HCT116 (cell line): ENCODE measurements around the gene PLCXD1.

Source experiments
- CEBPB ChIP-seq: IDR thresholded peaks from 2 replicates; pipeline ENCODE4 v1.6.1; 2012; ENCODE audit warnings: low read depth
- ELF1 ChIP-seq: IDR thresholded peaks from 2 replicates; pipeline ENCODE4 v1.6.1; 2012; ENCODE audit warnings: low read depth, borderline replicate concordance
- EZH2 ChIP-seq: fragments of 200-600 bp; sonication (generic); IDR thresholded peaks from 2 replicates; pipeline ENCODE4 v1.6.1; 2017; ENCODE audit warnings: antibody characterized with exemption, mixed run types
- EZH2phosphoT487 ChIP-seq: fragments of 200-600 bp; IDR thresholded peaks from 2 replicates; pipeline ENCODE4 v1.6.1; 2018; ENCODE audit warnings: antibody characterized with exemption, borderline replicate concordance
- POLR2A ChIP-seq: IDR thresholded peaks from 2 replicates; pipeline ENCODE4 v1.7.0; 2011; ENCODE audit warnings: borderline replicate concordance; ENCODE audit not compliant: insufficient read depth, insufficient read length; ENCODE audit errors: extremely low read depth
- POLR2AphosphoS5 ChIP-seq: IDR thresholded peaks from 2 replicates; pipeline ENCODE4 v1.6.1; 2011; ENCODE audit warnings: mild to moderate bottlenecking, low read depth, low read length, moderate library complexity
- RAD21 ChIP-seq: IDR thresholded peaks from 2 replicates; pipeline ENCODE4 v1.6.1; 2012; ENCODE audit warnings: low read depth, mild to moderate bottlenecking
- SIN3A ChIP-seq: IDR thresholded peaks from 2 replicates; pipeline ENCODE4 v1.6.1; 2012; ENCODE audit warnings: low read depth
- SP1 ChIP-seq: IDR thresholded peaks from 2 replicates; pipeline ENCODE4 v1.6.1; 2012; ENCODE audit warnings: low read depth
- YY1 ChIP-seq: IDR thresholded peaks from 2 replicates; pipeline ENCODE4 v1.6.1; 2011; ENCODE audit warnings: low read length, low read depth, moderate library complexity, mild to moderate bottlenecking; ENCODE audit not compliant: insufficient replicate concordance; ENCODE audit errors: extremely low read depth
- TF ChIP-seq, protein P1 (sequence below), 3 experiments: fragments of 200-600 bp in 1 of 3; sonication (generic) in 1 of 3; IDR thresholded peaks in 2 of 3; conservative IDR thresholded peaks in 1 of 3; 2 replicates each; pipeline ENCODE4 v1.5.1; 2012 to 2017; ENCODE audit warnings: low read depth in 2 of 3, low read length in 2 of 3, antibody characterized with exemption in 1 of 3, borderline replicate concordance in 1 of 3, control low read depth in 1 of 3, mild to moderate bottlenecking in 1 of 3, mixed read lengths in 1 of 3, mixed run types in 1 of 3, moderate library complexity in 1 of 3; ENCODE audit not compliant: insufficient read depth in 1 of 3
- TF ChIP-seq, protein P2 (sequence below): IDR thresholded peaks from 2 replicates; pipeline ENCODE4 v1.6.1; 2012
- TF ChIP-seq, protein P3 (sequence below): IDR thresholded peaks from 2 replicates; pipeline ENCODE4 v1.6.1; 2012
- TF ChIP-seq, protein P4 (sequence below): IDR thresholded peaks from 2 replicates; pipeline ENCODE4 v1.6.1; 2012; ENCODE audit warnings: low read depth

DNA sequence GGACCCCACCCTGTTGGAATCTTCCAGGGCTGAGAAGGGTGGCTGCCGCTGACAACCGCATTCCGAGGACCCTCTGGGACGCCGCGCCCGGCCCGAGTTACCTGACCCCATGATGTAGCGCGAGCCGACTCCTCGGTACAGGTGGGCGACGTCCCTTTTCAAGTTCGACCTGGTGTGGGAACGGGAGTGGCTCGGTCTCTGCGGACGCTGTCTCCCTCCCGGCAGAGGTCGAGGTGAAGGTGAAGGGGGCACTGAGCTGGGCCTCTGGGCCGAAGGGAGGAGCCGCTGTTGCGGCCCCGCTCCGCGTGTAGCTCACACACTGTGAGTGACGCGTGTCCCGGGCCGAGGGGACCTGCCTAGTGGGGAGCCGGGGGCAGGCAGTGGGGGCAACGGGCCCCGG lies 32.9 kb downstream of the PLCXD1 start:
- no peak for TF ChIP-seq EZH2phosphoT487
- TF ChIP-seq, protein P1, sequence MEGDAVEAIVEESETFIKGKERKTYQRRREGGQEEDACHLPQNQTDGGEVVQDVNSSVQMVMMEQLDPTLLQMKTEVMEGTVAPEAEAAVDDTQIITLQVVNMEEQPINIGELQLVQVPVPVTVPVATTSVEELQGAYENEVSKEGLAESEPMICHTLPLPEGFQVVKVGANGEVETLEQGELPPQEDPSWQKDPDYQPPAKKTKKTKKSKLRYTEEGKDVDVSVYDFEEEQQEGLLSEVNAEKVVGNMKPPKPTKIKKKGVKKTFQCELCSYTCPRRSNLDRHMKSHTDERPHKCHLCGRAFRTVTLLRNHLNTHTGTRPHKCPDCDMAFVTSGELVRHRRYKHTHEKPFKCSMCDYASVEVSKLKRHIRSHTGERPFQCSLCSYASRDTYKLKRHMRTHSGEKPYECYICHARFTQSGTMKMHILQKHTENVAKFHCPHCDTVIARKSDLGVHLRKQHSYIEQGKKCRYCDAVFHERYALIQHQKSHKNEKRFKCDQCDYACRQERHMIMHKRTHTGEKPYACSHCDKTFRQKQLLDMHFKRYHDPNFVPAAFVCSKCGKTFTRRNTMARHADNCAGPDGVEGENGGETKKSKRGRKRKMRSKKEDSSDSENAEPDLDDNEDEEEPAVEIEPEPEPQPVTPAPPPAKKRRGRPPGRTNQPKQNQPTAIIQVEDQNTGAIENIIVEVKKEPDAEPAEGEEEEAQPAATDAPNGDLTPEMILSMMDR (IDR thresholded peaks at IDR 0.05 in 2 of 3, conservative IDR thresholded peaks at IDR 0.05 in 1 of 3; ENCODE audit: borderline replicate concordance in 1 of 3, insufficient read depth in 1 of 3, low read depth in 2 of 3, low read length in 2 of 3), result no peak
- TF ChIP-seq, protein P2, sequence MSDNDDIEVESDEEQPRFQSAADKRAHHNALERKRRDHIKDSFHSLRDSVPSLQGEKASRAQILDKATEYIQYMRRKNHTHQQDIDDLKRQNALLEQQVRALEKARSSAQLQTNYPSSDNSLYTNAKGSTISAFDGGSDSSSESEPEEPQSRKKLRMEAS, result no peak
- TF ChIP-seq POLR2AphosphoS5, result no peak
- TF ChIP-seq, protein P3, sequence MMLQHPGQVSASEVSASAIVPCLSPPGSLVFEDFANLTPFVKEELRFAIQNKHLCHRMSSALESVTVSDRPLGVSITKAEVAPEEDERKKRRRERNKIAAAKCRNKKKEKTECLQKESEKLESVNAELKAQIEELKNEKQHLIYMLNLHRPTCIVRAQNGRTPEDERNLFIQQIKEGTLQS, result no peak
- no peak for TF ChIP-seq CEBPB
- TF ChIP-seq, protein P4, sequence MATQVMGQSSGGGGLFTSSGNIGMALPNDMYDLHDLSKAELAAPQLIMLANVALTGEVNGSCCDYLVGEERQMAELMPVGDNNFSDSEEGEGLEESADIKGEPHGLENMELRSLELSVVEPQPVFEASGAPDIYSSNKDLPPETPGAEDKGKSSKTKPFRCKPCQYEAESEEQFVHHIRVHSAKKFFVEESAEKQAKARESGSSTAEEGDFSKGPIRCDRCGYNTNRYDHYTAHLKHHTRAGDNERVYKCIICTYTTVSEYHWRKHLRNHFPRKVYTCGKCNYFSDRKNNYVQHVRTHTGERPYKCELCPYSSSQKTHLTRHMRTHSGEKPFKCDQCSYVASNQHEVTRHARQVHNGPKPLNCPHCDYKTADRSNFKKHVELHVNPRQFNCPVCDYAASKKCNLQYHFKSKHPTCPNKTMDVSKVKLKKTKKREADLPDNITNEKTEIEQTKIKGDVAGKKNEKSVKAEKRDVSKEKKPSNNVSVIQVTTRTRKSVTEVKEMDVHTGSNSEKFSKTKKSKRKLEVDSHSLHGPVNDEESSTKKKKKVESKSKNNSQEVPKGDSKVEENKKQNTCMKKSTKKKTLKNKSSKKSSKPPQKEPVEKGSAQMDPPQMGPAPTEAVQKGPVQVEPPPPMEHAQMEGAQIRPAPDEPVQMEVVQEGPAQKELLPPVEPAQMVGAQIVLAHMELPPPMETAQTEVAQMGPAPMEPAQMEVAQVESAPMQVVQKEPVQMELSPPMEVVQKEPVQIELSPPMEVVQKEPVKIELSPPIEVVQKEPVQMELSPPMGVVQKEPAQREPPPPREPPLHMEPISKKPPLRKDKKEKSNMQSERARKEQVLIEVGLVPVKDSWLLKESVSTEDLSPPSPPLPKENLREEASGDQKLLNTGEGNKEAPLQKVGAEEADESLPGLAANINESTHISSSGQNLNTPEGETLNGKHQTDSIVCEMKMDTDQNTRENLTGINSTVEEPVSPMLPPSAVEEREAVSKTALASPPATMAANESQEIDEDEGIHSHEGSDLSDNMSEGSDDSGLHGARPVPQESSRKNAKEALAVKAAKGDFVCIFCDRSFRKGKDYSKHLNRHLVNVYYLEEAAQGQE, result no peak
- no peak for TF ChIP-seq EZH2
- TF ChIP-seq ELF1, result no peak
- TF ChIP-seq POLR2A, result no peak
- no peak for TF ChIP-seq YY1
- TF ChIP-seq RAD21, result no peak
- TF ChIP-seq SIN3A, result no peak
- no peak for TF ChIP-seq SP1
